Right lobe of liver (tissue), 4 donors: ENCODE results near the gene ADAM8.

Experiments used
- POLR2A ChIP-seq: fragments of 450-650 bp; IDR thresholded peaks from one replicate; pipeline ENCODE4 v1.6.1; 2017; ENCODE audit warnings: antibody characterized with exemption, mild to moderate bottlenecking
- TF ChIP-seq, protein P1 (sequence below), 4 donors: fragments of 200-600 bp in 3 of 4; fragments of 450-650 bp in 1 of 4; IDR thresholded peaks; one replicate each; pipeline versions ENCODE4 v1.5.1 to v1.8.0; 2016 to 2022; ENCODE audit warnings: antibody characterized with exemption in 4 of 4, mild to moderate bottlenecking in 2 of 4
- donor health status: DM: no; HTN: no; CAD: no.
- donor health status: DM: no; HTN: no; CAD: no.
- donor health status: DM: no; HTN: yes; CAD: no.

DNA sequence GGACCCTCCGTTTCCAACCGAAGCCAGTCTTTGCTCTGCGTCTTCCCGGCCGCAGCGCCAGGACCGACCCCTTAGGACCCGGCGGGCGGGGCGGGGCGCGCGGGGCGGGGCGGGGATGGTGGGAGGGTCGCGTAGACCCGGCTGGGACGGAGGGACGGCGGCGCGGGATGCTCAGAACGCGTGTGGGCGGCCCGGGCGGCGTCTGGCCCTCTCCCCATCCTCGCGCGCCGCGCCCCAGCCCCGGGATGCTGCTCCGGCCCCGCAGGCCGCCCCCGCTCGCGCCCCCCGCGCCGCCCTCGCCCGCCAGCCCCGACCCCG is 46.7 kb downstream of the ADAM8 start, which contains the start of gene UTF1:
- no peak for TF ChIP-seq POLR2A
- TF ChIP-seq, protein P1, sequence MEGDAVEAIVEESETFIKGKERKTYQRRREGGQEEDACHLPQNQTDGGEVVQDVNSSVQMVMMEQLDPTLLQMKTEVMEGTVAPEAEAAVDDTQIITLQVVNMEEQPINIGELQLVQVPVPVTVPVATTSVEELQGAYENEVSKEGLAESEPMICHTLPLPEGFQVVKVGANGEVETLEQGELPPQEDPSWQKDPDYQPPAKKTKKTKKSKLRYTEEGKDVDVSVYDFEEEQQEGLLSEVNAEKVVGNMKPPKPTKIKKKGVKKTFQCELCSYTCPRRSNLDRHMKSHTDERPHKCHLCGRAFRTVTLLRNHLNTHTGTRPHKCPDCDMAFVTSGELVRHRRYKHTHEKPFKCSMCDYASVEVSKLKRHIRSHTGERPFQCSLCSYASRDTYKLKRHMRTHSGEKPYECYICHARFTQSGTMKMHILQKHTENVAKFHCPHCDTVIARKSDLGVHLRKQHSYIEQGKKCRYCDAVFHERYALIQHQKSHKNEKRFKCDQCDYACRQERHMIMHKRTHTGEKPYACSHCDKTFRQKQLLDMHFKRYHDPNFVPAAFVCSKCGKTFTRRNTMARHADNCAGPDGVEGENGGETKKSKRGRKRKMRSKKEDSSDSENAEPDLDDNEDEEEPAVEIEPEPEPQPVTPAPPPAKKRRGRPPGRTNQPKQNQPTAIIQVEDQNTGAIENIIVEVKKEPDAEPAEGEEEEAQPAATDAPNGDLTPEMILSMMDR (IDR thresholded peaks at IDR 0.05): no peak
